Transverse colon (tissue), 4 donors: ENCODE measurements around the gene EGLN2. TPM values are rescaled to one million over a fixed set of nuclear protein-coding genes. Genes with fewer than 3 reads are reported as not detected.
"Not testable (repeated sequence)": the region's sequence is repeated elsewhere in the genome, so short reads cannot be mapped to it uniquely, and the experiment has no call there.

Experiments used
- DNase-seq: peaks from one replicate; pipeline ENCODE4 v3.0.0-alpha.2; 2019
- H3K27ac ChIP-seq, 4 donors: fragments of 200-600 bp; sonication (generic); 2 replicates each; pipeline ENCODE4 v1.5.1; 2016 to 2018; ENCODE audit warnings: inconsistent platforms in 4 of 4
- H3K27me3 ChIP-seq: fragments of 200-600 bp; sonication (generic); 2 replicates; pipeline ENCODE4 v1.5.1; 2017; ENCODE audit warnings: inconsistent platforms
- H3K36me3 ChIP-seq, 4 donors: fragments of 200-600 bp; sonication (generic); 2 replicates each; pipeline ENCODE4 v1.5.1; 2017 to 2019; ENCODE audit warnings: inconsistent platforms in 4 of 4
- H3K4me1 ChIP-seq, 4 donors: fragments of 200-600 bp; sonication (generic); 2 replicates each; pipeline ENCODE4 v1.5.1; 2017 to 2020; ENCODE audit warnings: inconsistent platforms in 4 of 4
- H3K4me3 ChIP-seq, 4 donors: fragments of 200-600 bp; sonication (generic); 1 replicate in 1 of 4; 2 replicates in 3 of 4; pipeline versions ENCODE4 v1.5.1 to v1.6.1; 2017 to 2019; ENCODE audit warnings: inconsistent platforms in 4 of 4
- H3K9me3 ChIP-seq, 2 donors: fragments of 200-600 bp; sonication (generic); 2 replicates each; pipeline ENCODE4 v1.5.1; 2017 to 2019; ENCODE audit warnings: inconsistent platforms in 2 of 2
- CTCF ChIP-seq, 5 experiments: fragments of 200-600 bp in 3 of 5; fragments of 450-650 bp in 2 of 5; sonication (generic) in 3 of 5; IDR thresholded peaks; 1 replicate in 2 of 5; 2 replicates in 3 of 5; pipeline ENCODE4 v1.5.1; 2016 to 2017; ENCODE audit warnings: antibody characterized with exemption in 5 of 5, inconsistent platforms in 3 of 5, mild to moderate bottlenecking in 2 of 5, moderate library complexity in 1 of 5
- EP300 ChIP-seq: sonication (generic); formaldehyde crosslinking; IDR thresholded peaks from one replicate; pipeline ENCODE4 v1.6.1; 2017; ENCODE audit warnings: antibody characterized with exemption, low read depth
- POLR2A ChIP-seq: fragments of 450-650 bp; IDR thresholded peaks from one replicate; pipeline ENCODE4 v1.6.1; 2016; ENCODE audit warnings: antibody characterized with exemption, mild to moderate bottlenecking, moderate library complexity
- POLR2AphosphoS5 ChIP-seq, 3 donors: sonication (generic); formaldehyde crosslinking; IDR thresholded peaks; one replicate each; pipeline ENCODE4 v1.6.1; 2016; ENCODE audit warnings: antibody characterized with exemption in 3 of 3
- WGBS, 2 donors: methylation state at CpG; one replicate each; pipeline ENCODE4 v1.1.5; 2018; ENCODE audit warnings: low coverage in 1 of 2; 5-methylcytosine and 5-hydroxymethylcytosine counted together
- in situ Hi-C, 4 donors: fragments of 200-750 bp; cut with MboI; loops; one replicate each; pipeline versions ENCODE4 v1.15.0 to v1.15.1; 2017; ENCODE audit warnings: low sequenced_read_pairs in 3 of 4, low pct_ligation_motif_present in 1 of 4, low pct_unique_long_range_greater_than_20kb in 1 of 4
- intact Hi-C: fragments of 100-400 bp; cut with DNase I; formaldehyde crosslinking; loops from one replicate; pipeline ENCODE4 v1.15.1; 2023; ENCODE audit warnings: low total_unique reads
- total RNA-seq, 4 donors: library from RNA; depleted of rRNA; stranded (reverse); fragments of >200 nt; gene quantifications; one replicate each; pipeline ENCODE4 v1.1.0, GENCODE V29; 2016

EGLN2 gene
- total RNA-seq, 4 donors from 2014 or later, result 102 to 123 (median 115) TPM

DNA sequence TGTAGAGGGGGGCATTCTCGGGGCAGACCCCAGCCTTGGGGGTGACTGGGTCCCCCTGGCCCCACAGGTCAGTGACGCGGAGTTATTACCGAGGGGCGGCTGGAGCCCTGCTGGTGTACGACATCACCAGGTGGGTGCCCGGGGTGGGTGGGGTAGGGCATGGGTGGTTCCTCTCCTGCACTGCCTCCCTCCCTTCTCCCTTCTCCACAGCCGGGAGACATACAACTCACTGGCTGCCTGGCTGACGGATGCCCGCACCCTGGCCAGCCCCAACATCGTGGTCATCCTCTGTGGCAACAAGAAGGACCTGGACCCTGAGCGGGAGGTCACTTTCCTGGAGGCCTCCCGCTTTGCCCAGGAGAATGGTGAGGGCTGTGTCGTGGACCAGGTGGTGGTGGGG lies 15.3 kb upstream of the EGLN2 start:
- Histone ChIP-seq H3K9me3 (no peaks in the 10 kb centered on the region), H3K36me3 (no peaks in the 10 kb centered on the region), H3K27me3 (no peaks in the 10 kb centered on the region), H3K4me1 (peaks cover 5 to 10% (median 6%) of the 10 kb centered on the region in 4 donors), H3K4me3 (no peak overlapping the region), H3K27ac (no peak overlapping the region)
- no peak for TF ChIP-seq CTCF (IDR thresholded peaks at IDR 0.05)
- intact Hi-C loops, result no loop called here
- 90% methylated on average over 14 of the region's 14 CpGs; no CpG with 5 or more reads in 1 of the 2 donors for WGBS, 2 donors
- no peak for DNase-seq
- in situ Hi-C loops, result no loop called here

- H3K9me3 ChIP-seq, H3K27me3 ChIP-seq, H3K4me3 ChIP-seq, H3K36me3 ChIP-seq, H3K4me1 ChIP-seq, H3K27ac ChIP-seq, in situ Hi-C loops, DNase-seq, intact Hi-C loops: not testable (repeated sequence)
- WGBS, 2 donors, result 97% methylated on average over 2 of the region's 2 CpGs; no CpG with 5 or more reads in 1 of the 2 donors
Measured at GRCh38 chr19:40784146-40784545, 14.8 kb upstream of the EGLN2 start.

DNA sequence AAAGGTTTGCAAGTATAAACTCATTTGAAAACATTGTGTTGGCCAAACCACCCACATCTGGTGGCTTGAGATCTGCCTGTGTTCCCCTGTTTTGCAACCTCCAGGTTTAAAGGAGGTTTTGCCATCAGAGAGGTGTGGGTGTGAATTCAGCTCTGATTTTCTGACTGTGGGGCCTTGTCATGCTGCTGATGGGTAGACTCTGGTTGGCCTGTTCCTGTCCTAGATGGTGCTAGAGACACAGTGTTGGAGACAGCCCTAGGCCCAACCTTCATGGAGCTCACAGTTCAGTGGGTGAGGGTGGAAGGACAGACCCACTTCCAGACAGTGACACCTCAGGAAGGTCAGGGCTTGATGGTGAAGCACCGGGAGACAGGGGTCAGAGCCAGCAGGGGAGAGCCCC lies 13.5 kb upstream of the EGLN2 start:
- H3K27ac ChIP-seq, result no peak overlapping the region
- H3K27me3 ChIP-seq, result no peaks in the 10 kb centered on the region
- H3K4me3 ChIP-seq, result no peak overlapping the region
- DNase-seq, result no peak
- no peaks in the 10 kb centered on the region for H3K4me1 ChIP-seq
- WGBS, 2 donors, result 83% methylated on average over 1 of the region's 1 CpG; no CpG with 5 or more reads in 1 of the 2 donors
- intact Hi-C loops (loop anchor here (5.0 kb wide), 1 partner anchor 1403 kb away; no protein-coding TSS in a partner anchor), in situ Hi-C loops (no loop called here)
- no peak for TF ChIP-seq CTCF (IDR thresholded peaks at IDR 0.05)
- TF ChIP-seq POLR2AphosphoS5 (IDR thresholded peaks at IDR 0.05), result no peak
- no peak for TF ChIP-seq EP300
- no peak for TF ChIP-seq POLR2A
- no peaks in the 10 kb centered on the region for H3K9me3 ChIP-seq
- peaks cover 0 to 8% (median 0%) of the 10 kb centered on the region in 4 donors for H3K36me3 ChIP-seq

- in situ Hi-C loops (no loop called here), intact Hi-C loops (loop anchor here (5.0 kb wide), 1 partner anchor 1404 kb away; no protein-coding TSS in a partner anchor)
- Histone ChIP-seq H3K36me3 (peaks cover 0 to 8% (median 0%) of the 10 kb centered on the region in 4 donors), H3K27ac (no peak overlapping the region), H3K4me3 (no peak overlapping the region), H3K4me1 (peaks cover 0 to 4% (median 2%) of the 10 kb centered on the region in 4 donors), H3K27me3 (no peaks in the 10 kb centered on the region), H3K9me3 (no peaks in the 10 kb centered on the region)
- DNase-seq, result no peak
- 93 to 100% methylated on average over 2 to 25 of the region's 25 CpGs for WGBS, 2 donors
- TF ChIP-seq POLR2AphosphoS5 (IDR thresholded peaks at IDR 0.05) (no peak), CTCF (IDR thresholded peaks at IDR 0.05) (no peak), EP300 (no peak), POLR2A (no peak)
Measured at GRCh38 chr19:40786060-40787037, 12.6 kb upstream of the EGLN2 start.
